GM12878 (cell line): Measurements from ENCODE around the gene SLC44A4.

Experiments used
- CREB1 ChIP-seq: IDR thresholded peaks from 2 replicates; pipeline ENCODE4 v1.6.1; 2012; ENCODE audit warnings: low read depth, mild to moderate bottlenecking, inconsistent platforms
- RFX5 ChIP-seq: IDR thresholded peaks from 2 replicates; pipeline ENCODE4 v1.6.1; 2011; ENCODE audit warnings: low read depth, low read length, improper control_type of control experiment
- SIN3A ChIP-seq: IDR thresholded peaks from 2 replicates; pipeline ENCODE4 v1.6.1; 2012; ENCODE audit warnings: low read depth, low read length, improper control_type of control experiment
- TF ChIP-seq, protein P1 (sequence below), 3 experiments: IDR thresholded peaks in 2 of 3; conservative IDR thresholded peaks in 1 of 3; 2 replicates each; pipeline ENCODE4 v1.5.1; 2011; ENCODE audit warnings: low read depth in 3 of 3, low read length in 3 of 3, mild to moderate bottlenecking in 3 of 3, control low read depth in 2 of 3, moderate library complexity in 2 of 3, inconsistent platforms in 1 of 3, mixed read lengths in 1 of 3; ENCODE audit not compliant: control insufficient read depth in 2 of 3, insufficient read depth in 1 of 3; ENCODE audit errors: extremely low read depth in 1 of 3

DNA sequence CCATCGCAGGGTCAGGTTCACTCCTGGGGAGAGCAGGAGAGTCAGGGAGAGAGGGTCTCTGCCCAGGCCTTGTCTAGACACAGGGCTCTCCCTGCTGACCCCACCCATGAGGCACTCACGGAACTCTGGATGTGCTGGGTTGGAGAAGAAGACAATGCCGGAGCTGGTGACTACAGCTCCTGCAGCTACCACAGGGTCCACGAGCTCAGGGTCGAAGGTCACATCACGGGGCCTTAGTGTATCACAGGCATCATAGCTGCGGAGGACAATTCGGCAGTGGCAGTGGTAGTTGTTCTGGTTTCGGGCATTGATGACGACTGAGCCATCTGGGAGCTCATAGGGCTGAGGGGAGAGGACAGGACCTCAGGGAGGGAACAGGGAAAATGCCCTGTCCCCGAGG lies 18.9 kb downstream of the SLC44A4 start:
- TF ChIP-seq, protein P1, sequence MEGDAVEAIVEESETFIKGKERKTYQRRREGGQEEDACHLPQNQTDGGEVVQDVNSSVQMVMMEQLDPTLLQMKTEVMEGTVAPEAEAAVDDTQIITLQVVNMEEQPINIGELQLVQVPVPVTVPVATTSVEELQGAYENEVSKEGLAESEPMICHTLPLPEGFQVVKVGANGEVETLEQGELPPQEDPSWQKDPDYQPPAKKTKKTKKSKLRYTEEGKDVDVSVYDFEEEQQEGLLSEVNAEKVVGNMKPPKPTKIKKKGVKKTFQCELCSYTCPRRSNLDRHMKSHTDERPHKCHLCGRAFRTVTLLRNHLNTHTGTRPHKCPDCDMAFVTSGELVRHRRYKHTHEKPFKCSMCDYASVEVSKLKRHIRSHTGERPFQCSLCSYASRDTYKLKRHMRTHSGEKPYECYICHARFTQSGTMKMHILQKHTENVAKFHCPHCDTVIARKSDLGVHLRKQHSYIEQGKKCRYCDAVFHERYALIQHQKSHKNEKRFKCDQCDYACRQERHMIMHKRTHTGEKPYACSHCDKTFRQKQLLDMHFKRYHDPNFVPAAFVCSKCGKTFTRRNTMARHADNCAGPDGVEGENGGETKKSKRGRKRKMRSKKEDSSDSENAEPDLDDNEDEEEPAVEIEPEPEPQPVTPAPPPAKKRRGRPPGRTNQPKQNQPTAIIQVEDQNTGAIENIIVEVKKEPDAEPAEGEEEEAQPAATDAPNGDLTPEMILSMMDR (IDR thresholded peaks at IDR 0.05 in 2 of 3, conservative IDR thresholded peaks at IDR 0.05 in 1 of 3; ENCODE audit: control insufficient read depth in 2 of 3, extremely low read depth in 1 of 3, insufficient read depth in 1 of 3, low read depth in 3 of 3, low read length in 3 of 3), result no peak
- TF ChIP-seq SIN3A (no peak), CREB1 (no peak), RFX5 (no peak)
